Endothelial cell of umbilical vein (primary cell): ENCODE results near the gene KDM6B. TPM values are rescaled to one million over a fixed set of nuclear protein-coding genes. Genes with fewer than 3 reads are reported as not detected.

ENCODE experiments used
- BruUV-seq: library from RNA; stranded (reverse); fragments of 400-500 nt; replicated peaks from 2 replicates; lab custom pipeline; 2021; lab: Mats Ljungman, UMichigan
- CTCF ChIA-PET: fragments of 300-600, 350-600 bp; sonication (Branson Sonifier 250); formaldehyde crosslinking; loops from one replicate; lab custom pipeline; 2021; ENCODE audit warnings: antibody characterized with exemption, inconsistent platforms; lab: Charles Lee
- POLR2A ChIA-PET: fragments of 300-600, 350-600 bp; sonication (Branson Sonifier 250); formaldehyde crosslinking; loops from one replicate; lab custom pipeline; 2021; ENCODE audit warnings: antibody characterized with exemption, inconsistent platforms; lab: Charles Lee
- DNase-seq: peaks from one replicate; pipeline ENCODE4 v3.0.0-alpha.2; 2011; ENCODE audit warnings: low read depth, low spot score
- FAIRE-seq: peaks from 2 replicates; lab custom pipeline; 2011; peaks lifted over from hg19 to GRCh38; lab: Jason Lieb, UNC
- H2AFZ ChIP-seq: 2 replicates; pipeline ENCODE4 v1.6.0; 2012; ENCODE audit warnings: low read depth, low read length, control low read depth, inconsistent platforms
- H3K27ac ChIP-seq: 2 replicates; pipeline ENCODE4 v1.5.1; 2011; ENCODE audit warnings: low read depth, mild to moderate bottlenecking, control low read depth, low read length, moderate library complexity; ENCODE audit not compliant: insufficient read depth
- H3K27me3 ChIP-seq, 2 experiments: 2 replicates each; pipeline versions ENCODE4 v1.6.0 to v1.6.1; 2011; ENCODE audit warnings: low read length in 2 of 2, mixed read lengths in 1 of 2; ENCODE audit not compliant: control insufficient read depth in 2 of 2, insufficient read depth in 2 of 2
- H3K36me3 ChIP-seq, 2 experiments: 2 replicates in 1 of 2; 3 replicates in 1 of 2; pipeline ENCODE4 v1.5.1; 2011; ENCODE audit warnings: low read length in 2 of 2, mild to moderate bottlenecking in 1 of 2, moderate library complexity in 1 of 2; ENCODE audit not compliant: control insufficient read depth in 2 of 2, insufficient read depth in 2 of 2; ENCODE audit errors: extremely low read depth in 1 of 2
- H3K4me1 ChIP-seq: 3 replicates; pipeline ENCODE4 v1.5.1; 2011; ENCODE audit warnings: mild to moderate bottlenecking, low read length; ENCODE audit not compliant: control insufficient read depth, insufficient read depth; ENCODE audit errors: extremely low read depth
- H3K4me2 ChIP-seq: 2 replicates; pipeline ENCODE4 v1.6.1; 2011; ENCODE audit warnings: low read length, control low read depth, mixed read lengths; ENCODE audit not compliant: insufficient read depth
- H3K4me3 ChIP-seq, 3 experiments: fragments of 200-600 bp in 1 of 3; sonication (generic), shearing (Covaris generic) in 1 of 3; replicated peaks in 1 of 3; 2 replicates each; pipeline ENCODE4 v1.5.1; 2011 to 2016; ENCODE audit warnings: control low read depth in 3 of 3, low read length in 3 of 3, mild to moderate bottlenecking in 2 of 3, inconsistent platforms in 1 of 3, low read depth in 1 of 3, moderate library complexity in 1 of 3; ENCODE audit not compliant: insufficient read depth in 1 of 3
- H3K79me2 ChIP-seq: 2 replicates; pipeline ENCODE4 v1.6.0; 2012; ENCODE audit warnings: low read length, inconsistent platforms; ENCODE audit not compliant: control insufficient read depth, insufficient read depth
- H3K9ac ChIP-seq: replicated peaks from 2 replicates; pipeline ENCODE3; 2011; ENCODE audit warnings: low read length, control low read depth; ENCODE audit not compliant: insufficient read depth; ENCODE audit errors: extremely low read depth
- H3K9me1 ChIP-seq: replicated peaks from 3 replicates; pipeline ENCODE4 v1.6.0; 2011; ENCODE audit warnings: mild to moderate bottlenecking, low read length; ENCODE audit not compliant: control insufficient read depth, insufficient read depth; ENCODE audit errors: extremely low read depth
- H3K9me3 ChIP-seq: replicated peaks from 2 replicates; pipeline ENCODE4 v1.5.1; 2012; ENCODE audit warnings: low read length, inconsistent platforms; ENCODE audit not compliant: control insufficient read depth, insufficient read depth
- H4K20me1 ChIP-seq: replicated peaks from 2 replicates; pipeline ENCODE3; 2011; ENCODE audit warnings: mild to moderate bottlenecking, low read length; ENCODE audit not compliant: control insufficient read depth, insufficient read depth; ENCODE audit errors: extremely low read depth
- CTCF ChIP-seq, 2 donors: IDR thresholded peaks; 1 replicate in 1 of 2; 2 replicates in 1 of 2; pipeline ENCODE4 v1.5.1; 2011; ENCODE audit warnings: low read length in 2 of 2, mild to moderate bottlenecking in 2 of 2, moderate library complexity in 2 of 2, control low read depth in 1 of 2, inconsistent platforms in 1 of 2, low read depth in 1 of 2; ENCODE audit not compliant: insufficient read depth in 1 of 2; ENCODE audit errors: extremely low read depth in 1 of 2
- EZH2 ChIP-seq: IDR thresholded peaks from 2 replicates; pipeline ENCODE4 v1.6.1; 2012; ENCODE audit warnings: borderline replicate concordance, low read depth, mild to moderate bottlenecking, moderate library complexity, low read length, inconsistent platforms; ENCODE audit not compliant: severe bottlenecking
- FOS ChIP-seq: IDR thresholded peaks from 2 replicates; pipeline ENCODE4 v1.6.1; 2011; ENCODE audit warnings: mild to moderate bottlenecking, low read length, moderate library complexity, borderline replicate concordance; ENCODE audit not compliant: insufficient read depth
- GATA2 ChIP-seq: IDR thresholded peaks from 2 replicates; pipeline ENCODE4 v1.7.0; 2011; ENCODE audit warnings: low read depth, mild to moderate bottlenecking, moderate library complexity, mixed read lengths, low read length; ENCODE audit not compliant: insufficient read length, insufficient read depth
- JUN ChIP-seq: IDR thresholded peaks from 2 replicates; pipeline ENCODE4 v1.6.1; 2011; ENCODE audit warnings: borderline replicate concordance, low read depth; ENCODE audit not compliant: insufficient read length, insufficient read depth
- MAX ChIP-seq: IDR thresholded peaks from 2 replicates; pipeline ENCODE4 v1.6.1; 2011; ENCODE audit not compliant: insufficient read depth, insufficient read length
- MYC ChIP-seq: IDR thresholded peaks from one replicate; pipeline ENCODE4 v1.6.1; 2011; ENCODE audit warnings: mild to moderate bottlenecking, low read depth, low read length
- POLR2A ChIP-seq: IDR thresholded peaks from 2 replicates; pipeline ENCODE4 v1.6.1; 2012; ENCODE audit warnings: low read depth, mild to moderate bottlenecking, control low read depth, low read length
- POLR2AphosphoS5 ChIP-seq: IDR thresholded peaks from 2 replicates; pipeline ENCODE4 v1.6.1; 2012; ENCODE audit warnings: low read depth, mild to moderate bottlenecking, control low read depth, low read length, moderate library complexity; ENCODE audit not compliant: insufficient read depth
- dilution Hi-C: fragments of 300-500 bp; cut with MboI; formaldehyde crosslinking; loops from one replicate; pipeline ENCODE4 v1.15.0; 2019; ENCODE audit warnings: low sequenced_read_pairs; ENCODE audit not compliant: extremely low pct_ligation_motif_present
- intact Hi-C: fragments of 100-400 bp; cut with micrococcal nuclease; formaldehyde crosslinking; loops from one replicate; pipeline ENCODE4 v1.10.0; 2022
- polyA plus RNA-seq, 4 experiments: library from polyadenylated mRNA; depleted of rRNA in 3 of 4; stranded (reverse) in 3 of 4; unstranded in 1 of 4; fragments of >200 nt; gene quantifications; 2 replicates each; pipeline versions ENCODE4 v1.2.1 to v1.2.3, GENCODE V29; 2011 to 2012; ENCODE audit warnings: missing spikeins in 1 of 4
- total RNA-seq: library from RNA; stranded (reverse); gene quantifications from 2 replicates; pipeline ENCODE4 v1.2.3, GENCODE V29; 2021

The KDM6B gene
- total and polyA plus RNA-seq, 2 donors (not counting 3 experiments of a cell fraction or from before 2014, with no cell fraction given): 1.8 to 17.8 TPM

- H3K4me3 ChIP-seq: peak within 1 kb of the TSS; percentile 53 to 78 (median 54)
- DNase-seq (peak; percentile 99), FAIRE-seq (peak; percentile 99)
- dilution Hi-C loops (no loop called here), intact Hi-C loops (loop anchor here (1.0 to 10.0 kb wide), 8 partner anchors 13 to 832 kb away; partner anchors contain the start of genes BCL6B, CNTROB, PHF23 and WRAP53)
- H3K4me1 ChIP-seq: peaks cover 35% of the 10 kb centered on the region
- H3K36me3 ChIP-seq: peaks cover 0 to 8% of the 10 kb centered on the region in 2 experiments
- peak within 1 kb of the TSS; percentile 60 for H2AFZ ChIP-seq
- no peaks in the 10 kb centered on the region for H3K27me3 ChIP-seq
- H3K9me3 ChIP-seq: no peaks in the 10 kb centered on the region
- peak within 1 kb of the TSS; percentile 96 for H3K9ac ChIP-seq
- H3K9me1 ChIP-seq: no peaks in the 10 kb centered on the region
- peaks cover 2% of the 10 kb centered on the region for H4K20me1 ChIP-seq
- peaks cover 2% of the 10 kb centered on the region for H3K79me2 ChIP-seq
- ChIA-PET POLR2A (interaction anchor here (0.8 to 1.4 kb wide), 3 partner anchors 12 to 133 kb away, joined by 3 to 12 read pairs (median 8); no protein-coding TSS in a partner anchor), CTCF (interaction anchor here (0.7 to 3.1 kb wide), 13 partner anchors 8 to 169 kb away, joined by 3 to 28 read pairs (median 4); partner anchors contain the start of genes CNTROB, KDM6B and WRAP53)
- H3K27ac ChIP-seq: peak within 1 kb of the TSS; percentile 96
- TF ChIP-seq CTCF (IDR thresholded peaks at IDR 0.05; ENCODE audit: extremely low read depth in 1 of 2, insufficient read depth in 1 of 2, low read depth in 1 of 2, low read length in 2 of 2) (peak; percentile 17 to 34), POLR2AphosphoS5 (peak; percentile 93), MYC (no peak), FOS (no peak), MAX (no peak), JUN (no peak), EZH2 (no peak), GATA2 (no peak), POLR2A (peak; percentile 84)
- H3K4me2 ChIP-seq: peak within 1 kb of the TSS; percentile 92
- BruUV-seq: TSS peak; percentile 88
Observed at GRCh38 chr17:7856811-7857712, 23.0 kb downstream of the KDM6B start, which contains the start of gene NAA38. NAA38 (minus strand) TSS chr17:7857559; CDS start chr17:7857463, 96 bp downstream.
